ENCODE measurements around the gene FHOD3.

- TF ChIP-seq CTCF (IDR thresholded peaks at IDR 0.05) = no peak
- no peak for TF ChIP-seq POLR2AphosphoS5 (IDR thresholded peaks at IDR 0.05)
- TF ChIP-seq POLR2A (IDR thresholded peaks at IDR 0.05) = no peak
Measured at GRCh38 chr18:36327352-36328316, 30.1 kb downstream of the FHOD3 start.
